Retinal pigment epithelial cell (primary cell): ENCODE results near the gene PKIG.

Source experiments
- DNase-seq: peaks from one replicate; pipeline ENCODE4 v3.0.0-alpha.2; 2010; ENCODE audit warnings: low read depth
- H3K4me3 ChIP-seq: 2 replicates; pipeline ENCODE4 v1.5.1; 2011; ENCODE audit warnings: mild to moderate bottlenecking, low read length, control low read depth, moderate library complexity
- TF ChIP-seq, protein P1 (sequence below): conservative IDR thresholded peaks from 2 replicates; pipeline ENCODE4 v1.5.1; 2011; ENCODE audit warnings: low read depth, low read length, control low read depth, inconsistent platforms

PKIG gene

DNA sequence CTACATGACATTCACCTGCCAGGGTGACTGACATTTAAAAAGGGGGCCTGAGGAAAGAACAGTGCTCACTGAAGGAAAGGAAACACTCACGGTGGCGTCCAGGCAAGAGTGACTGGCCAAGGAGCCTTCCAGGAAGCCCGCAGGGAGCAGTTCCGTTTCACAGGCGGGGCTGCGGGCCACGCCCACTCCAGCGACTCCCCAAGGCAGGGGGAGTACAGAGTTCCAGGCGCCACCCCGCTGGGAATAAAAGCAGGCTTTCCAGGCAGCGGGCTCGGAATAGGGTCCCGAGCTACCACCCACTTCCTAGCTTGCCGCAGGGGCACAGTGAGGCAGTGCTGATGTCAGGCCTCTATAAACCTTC lies 34.2 kb downstream of the PKIG start:
- TF ChIP-seq, protein P1, sequence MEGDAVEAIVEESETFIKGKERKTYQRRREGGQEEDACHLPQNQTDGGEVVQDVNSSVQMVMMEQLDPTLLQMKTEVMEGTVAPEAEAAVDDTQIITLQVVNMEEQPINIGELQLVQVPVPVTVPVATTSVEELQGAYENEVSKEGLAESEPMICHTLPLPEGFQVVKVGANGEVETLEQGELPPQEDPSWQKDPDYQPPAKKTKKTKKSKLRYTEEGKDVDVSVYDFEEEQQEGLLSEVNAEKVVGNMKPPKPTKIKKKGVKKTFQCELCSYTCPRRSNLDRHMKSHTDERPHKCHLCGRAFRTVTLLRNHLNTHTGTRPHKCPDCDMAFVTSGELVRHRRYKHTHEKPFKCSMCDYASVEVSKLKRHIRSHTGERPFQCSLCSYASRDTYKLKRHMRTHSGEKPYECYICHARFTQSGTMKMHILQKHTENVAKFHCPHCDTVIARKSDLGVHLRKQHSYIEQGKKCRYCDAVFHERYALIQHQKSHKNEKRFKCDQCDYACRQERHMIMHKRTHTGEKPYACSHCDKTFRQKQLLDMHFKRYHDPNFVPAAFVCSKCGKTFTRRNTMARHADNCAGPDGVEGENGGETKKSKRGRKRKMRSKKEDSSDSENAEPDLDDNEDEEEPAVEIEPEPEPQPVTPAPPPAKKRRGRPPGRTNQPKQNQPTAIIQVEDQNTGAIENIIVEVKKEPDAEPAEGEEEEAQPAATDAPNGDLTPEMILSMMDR: no peak
- no peak for DNase-seq
- H3K4me3 ChIP-seq: no peak overlapping the region

DNA sequence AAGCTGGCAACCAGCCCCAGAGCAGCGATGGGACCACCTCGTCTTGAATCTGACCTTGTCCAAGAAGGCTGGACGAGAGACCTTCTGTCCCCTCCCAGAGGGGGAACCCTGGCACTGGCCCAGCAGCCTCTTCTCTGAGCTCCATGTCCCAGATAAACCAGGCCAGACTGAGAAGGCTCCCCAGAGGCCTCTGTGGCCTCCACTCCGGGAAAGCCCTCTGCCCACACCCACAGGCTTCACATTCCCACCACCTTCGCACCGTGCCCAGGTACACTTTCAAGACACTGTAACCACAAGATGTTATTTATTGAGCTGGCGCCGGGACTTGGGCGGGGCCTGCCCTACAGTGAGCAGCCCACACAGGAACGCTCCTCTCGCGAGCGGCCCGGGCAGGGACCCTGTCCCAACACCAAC lies 35.9 kb downstream of the PKIG start:
- no peak for DNase-seq
- TF ChIP-seq, protein P1: no peak
- H3K4me3 ChIP-seq: no peak overlapping the region

DNA sequence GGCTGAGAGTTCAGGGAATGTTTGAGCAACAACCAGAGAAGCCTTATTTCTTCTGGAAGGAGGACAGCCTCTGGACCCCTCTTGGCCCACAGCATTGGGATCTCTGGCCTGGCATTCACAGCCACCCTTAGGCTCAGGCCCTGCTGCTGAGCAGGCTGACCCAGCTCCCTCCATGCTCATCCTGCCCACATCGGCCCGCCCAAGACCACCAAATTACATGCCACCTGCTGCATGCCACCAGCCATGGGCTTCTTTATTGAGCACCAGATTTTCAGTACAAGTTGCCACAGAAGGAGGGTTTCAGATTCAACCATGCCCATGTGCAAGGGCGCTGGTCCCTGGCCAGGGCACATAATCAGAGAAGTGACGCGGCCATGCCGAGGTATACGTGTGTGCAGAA lies 36.9 kb downstream of the PKIG start:
- TF ChIP-seq, protein P1: no peak
- H3K4me3 ChIP-seq: no peak overlapping the region
- no peak for DNase-seq

DNA sequence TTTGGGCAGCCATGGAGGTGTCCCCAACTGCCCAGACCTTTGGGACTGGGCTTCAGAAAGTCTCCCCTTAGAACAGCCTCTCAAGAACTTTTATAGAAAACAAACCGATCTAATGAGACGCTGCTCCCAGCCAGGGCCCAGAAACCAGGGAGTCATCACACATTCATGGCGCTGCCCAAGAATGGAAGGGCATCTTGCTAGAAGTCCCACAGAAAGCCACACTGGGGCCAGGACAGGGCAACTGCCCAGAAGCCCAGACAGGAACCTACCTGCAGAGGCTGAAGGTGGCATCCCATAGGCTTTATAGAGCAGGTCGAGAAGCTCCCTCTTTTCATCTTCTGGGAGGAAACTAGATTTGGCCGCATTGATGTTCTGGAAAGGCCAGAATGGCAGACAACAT lies 37.7 kb downstream of the PKIG start:
- no peak for DNase-seq
- TF ChIP-seq, protein P1: no peak
- no peak overlapping the region for H3K4me3 ChIP-seq

DNA sequence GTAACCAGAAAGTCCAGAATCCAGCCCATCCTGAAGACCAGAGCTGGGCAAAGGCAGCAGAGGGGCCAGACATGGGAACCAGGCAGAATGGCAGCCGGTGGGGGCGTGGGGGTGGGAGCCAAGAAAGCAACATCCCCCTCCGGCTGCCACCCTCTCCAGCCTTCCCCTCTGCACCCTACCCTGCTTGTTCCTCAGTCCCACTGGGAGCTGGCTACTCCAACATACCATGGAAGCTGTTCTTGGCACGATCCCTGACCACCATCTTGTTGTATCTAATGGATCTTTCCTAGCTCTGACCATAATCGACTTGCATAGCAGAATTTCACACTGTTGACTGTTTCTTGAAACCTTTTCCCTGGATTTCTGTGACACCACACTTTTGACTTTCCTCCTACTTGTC lies 38.9 kb downstream of the PKIG start:
- TF ChIP-seq, protein P1: no peak
- no peak for DNase-seq
- H3K4me3 ChIP-seq: no peak overlapping the region

DNA sequence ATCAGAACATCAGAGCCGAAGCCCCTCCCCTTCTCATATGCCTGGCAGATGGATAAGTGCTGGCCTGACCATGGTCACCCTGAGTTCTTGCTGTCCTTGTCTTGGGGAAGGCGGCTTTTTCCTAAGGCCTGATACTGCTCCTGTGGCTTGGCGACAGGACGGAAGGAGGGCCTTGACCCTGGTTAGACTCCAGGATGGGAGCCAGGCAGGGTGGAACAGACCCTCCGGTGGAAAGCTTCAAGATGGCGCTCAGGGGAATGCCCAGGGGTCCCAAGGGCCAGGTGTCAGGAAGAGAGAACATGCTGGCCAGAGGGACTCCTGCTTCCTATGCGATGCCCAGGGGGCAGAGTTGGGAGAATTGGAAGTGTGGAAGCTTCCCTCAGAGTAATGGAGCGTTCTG lies 39.6 kb downstream of the PKIG start:
- no peak overlapping the region for H3K4me3 ChIP-seq
- DNase-seq: no peak
- TF ChIP-seq, protein P1: no peak

DNA sequence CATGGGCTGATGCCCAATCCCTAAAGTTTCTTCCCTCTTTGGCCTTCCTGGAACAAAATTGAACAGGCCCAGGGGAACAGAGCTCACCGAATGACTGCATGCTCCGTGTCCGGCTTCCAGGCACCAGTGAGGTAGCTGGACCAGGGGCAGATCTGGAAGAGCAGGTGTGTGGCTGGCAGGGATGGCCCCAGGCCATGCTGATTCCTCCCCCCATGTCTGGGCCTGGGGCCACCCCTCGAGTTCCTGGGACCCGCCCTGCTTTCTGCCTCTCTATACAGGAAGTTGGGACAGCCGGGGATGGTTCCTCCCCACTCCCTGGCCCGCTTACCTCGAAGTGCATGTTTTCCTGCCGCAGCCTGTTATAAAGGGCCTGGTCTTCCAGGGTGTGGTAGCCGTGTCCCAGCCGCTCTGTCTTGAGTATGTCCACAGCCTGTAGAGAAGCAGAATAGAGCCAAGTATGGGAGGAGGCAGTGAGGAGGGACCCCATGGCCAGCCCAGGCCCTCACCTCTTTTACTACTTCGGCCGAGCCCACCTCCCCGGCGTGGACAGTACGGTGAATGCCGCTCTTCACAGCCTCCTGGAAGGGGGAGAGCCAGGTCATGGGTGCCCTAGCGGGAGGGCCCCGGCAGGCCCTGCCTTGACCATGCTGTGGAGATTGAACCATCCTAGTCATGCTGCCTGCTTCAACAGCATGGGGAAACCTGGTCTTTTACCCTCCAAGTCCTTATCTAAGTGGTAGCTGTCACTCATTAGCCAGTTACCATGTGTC lies 40.3 kb downstream of the PKIG start:
- no peak overlapping the region for H3K4me3 ChIP-seq
- DNase-seq: no peak
- TF ChIP-seq, protein P1: no peak
